Measurements from ENCODE around the gene LAMA5. TPM values are rescaled to one million over a fixed set of nuclear protein-coding genes. Genes with fewer than 3 reads are reported as not detected.

Gene LAMA5
- total RNA-seq, 4 donors from 2014 or later: 14.1 to 131 (median 34.5) TPM

DNA sequence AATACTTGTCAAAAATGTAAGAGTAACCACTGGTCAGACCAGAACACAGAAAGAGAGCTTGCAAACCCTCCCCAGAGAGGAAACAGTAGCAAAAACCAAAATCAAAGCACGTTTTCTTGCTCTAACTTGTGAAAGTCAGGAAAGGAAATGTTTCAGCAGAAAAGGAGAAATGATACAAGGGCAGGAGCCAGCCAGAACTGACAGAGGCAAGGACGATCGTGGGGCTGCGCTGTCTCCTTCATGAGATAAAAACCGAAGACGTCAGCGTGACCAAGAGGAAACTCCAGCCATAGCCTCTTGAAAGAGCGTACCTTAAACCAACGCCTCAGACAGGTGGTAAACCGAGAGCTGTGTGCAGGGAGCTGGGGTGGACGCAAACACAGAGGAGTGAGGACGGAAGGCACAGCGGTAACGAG lies 27.5 kb downstream of the LAMA5 start:
- TF ChIP-seq, protein P1, sequence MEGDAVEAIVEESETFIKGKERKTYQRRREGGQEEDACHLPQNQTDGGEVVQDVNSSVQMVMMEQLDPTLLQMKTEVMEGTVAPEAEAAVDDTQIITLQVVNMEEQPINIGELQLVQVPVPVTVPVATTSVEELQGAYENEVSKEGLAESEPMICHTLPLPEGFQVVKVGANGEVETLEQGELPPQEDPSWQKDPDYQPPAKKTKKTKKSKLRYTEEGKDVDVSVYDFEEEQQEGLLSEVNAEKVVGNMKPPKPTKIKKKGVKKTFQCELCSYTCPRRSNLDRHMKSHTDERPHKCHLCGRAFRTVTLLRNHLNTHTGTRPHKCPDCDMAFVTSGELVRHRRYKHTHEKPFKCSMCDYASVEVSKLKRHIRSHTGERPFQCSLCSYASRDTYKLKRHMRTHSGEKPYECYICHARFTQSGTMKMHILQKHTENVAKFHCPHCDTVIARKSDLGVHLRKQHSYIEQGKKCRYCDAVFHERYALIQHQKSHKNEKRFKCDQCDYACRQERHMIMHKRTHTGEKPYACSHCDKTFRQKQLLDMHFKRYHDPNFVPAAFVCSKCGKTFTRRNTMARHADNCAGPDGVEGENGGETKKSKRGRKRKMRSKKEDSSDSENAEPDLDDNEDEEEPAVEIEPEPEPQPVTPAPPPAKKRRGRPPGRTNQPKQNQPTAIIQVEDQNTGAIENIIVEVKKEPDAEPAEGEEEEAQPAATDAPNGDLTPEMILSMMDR (IDR thresholded peaks at IDR 0.05; ENCODE audit: low read depth): no peak

DNA sequence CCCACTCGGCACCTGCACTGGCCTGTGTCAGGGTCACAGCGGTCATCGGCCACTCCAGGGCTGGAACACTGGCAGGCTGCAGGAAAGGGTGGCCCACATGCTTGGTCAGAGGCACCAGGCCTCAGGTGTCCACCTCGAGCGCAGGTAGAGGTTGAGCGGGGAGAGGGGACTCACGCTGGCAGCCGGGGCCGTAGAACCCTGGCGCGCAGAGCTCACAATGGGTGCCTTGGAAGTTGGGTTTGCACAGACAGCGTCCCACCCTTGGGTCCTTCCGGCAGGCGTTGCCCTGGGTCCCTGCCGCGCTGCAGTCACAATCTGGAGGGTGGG lies 28.9 kb downstream of the LAMA5 start:
- TF ChIP-seq, protein P1 (IDR thresholded peaks at IDR 0.05; ENCODE audit: low read depth): no peak

DNA sequence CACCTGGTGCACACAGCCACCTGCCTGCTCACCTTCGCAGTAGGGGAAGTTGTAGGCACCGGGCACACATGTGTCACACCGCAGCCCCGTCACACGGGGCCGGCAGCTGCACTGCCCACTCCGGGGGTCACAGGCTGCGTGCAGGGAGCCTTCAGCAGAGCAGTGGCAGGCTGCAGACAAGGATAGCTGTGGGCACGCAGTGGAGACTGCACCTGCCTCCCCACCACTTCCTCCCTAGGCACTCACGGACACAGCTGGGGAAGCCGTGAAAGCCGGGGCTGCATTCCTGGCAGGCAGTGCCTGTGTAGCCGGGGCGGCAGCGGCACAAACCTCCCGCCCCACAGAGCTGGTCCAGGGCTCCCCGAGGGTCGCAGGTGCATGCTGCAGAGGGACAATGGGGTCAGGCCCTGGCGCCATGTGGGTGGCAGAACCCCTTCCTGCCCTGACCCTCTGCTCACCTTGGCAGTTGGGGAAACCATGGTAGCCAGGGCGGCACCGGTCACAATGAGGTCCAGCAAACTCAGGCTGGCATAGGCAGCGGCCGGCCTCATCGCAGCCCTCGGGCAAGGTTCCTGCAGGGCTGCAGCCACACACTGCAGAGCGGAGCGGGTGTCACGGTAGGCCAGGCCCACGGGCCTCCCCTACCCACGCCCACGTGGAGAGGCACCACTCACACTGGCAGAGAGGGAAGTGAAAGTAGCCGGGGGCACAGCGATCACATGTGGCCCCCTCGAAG lies 29.4 kb downstream of the LAMA5 start:
- TF ChIP-seq, protein P1 (IDR thresholded peaks at IDR 0.05; ENCODE audit: low read depth): no peak

DNA sequence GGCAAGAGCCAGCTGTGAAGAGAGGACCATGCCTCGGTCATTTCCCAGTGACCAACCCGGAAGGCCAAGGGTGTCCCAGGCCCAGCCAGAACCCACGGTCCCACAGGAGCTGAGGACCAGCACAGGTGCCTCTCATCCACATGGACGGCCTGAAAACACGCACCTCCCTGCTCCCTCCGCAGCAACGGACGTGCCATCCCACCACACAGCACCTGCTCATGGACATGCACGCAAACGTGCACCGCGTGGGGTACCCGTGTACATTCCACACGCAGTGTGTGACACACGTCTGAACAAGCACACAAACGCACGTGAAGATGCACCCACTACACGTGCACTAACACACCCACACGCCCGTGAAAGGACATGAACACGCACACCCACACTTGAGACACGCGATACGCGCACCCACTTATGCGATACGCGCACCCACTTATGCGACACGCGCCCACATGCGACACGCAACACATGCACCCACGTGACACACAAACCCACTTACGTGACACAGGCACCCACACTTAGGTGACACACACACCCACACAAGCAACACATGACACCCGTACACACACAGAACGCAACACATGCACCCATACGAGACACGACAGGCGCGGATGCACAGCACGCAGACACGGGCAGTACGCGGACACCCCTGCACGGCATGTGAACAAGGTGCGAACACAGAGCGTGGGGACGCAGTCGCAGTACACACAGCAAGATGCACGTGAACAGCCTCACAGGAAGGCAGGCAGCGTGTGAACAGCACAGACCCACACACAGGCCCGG lies 30.1 kb downstream of the LAMA5 start:
- TF ChIP-seq, protein P1 (IDR thresholded peaks at IDR 0.05; ENCODE audit: low read depth): no peak

DNA sequence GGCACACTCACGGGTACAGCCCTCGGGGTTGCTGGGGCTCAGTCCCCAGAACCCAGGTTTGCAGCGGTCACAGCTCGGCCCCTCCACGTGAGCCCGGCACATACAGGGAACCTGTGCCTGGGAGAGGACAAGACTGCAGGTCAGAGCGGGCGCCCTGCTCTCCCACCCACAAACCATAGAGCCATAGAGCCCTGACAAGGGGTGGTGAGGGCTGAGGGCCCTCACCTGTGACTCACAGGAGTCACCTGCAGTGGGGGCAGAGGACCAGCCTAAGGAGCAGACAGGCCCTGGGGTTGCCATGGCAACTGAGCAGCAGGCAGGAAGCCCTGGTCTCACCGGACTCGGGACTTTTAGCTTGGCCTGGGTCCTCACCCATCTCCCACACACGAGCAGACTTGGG lies 30.8 kb downstream of the LAMA5 start:
- TF ChIP-seq, protein P1 (IDR thresholded peaks at IDR 0.05; ENCODE audit: low read depth): no peak

DNA sequence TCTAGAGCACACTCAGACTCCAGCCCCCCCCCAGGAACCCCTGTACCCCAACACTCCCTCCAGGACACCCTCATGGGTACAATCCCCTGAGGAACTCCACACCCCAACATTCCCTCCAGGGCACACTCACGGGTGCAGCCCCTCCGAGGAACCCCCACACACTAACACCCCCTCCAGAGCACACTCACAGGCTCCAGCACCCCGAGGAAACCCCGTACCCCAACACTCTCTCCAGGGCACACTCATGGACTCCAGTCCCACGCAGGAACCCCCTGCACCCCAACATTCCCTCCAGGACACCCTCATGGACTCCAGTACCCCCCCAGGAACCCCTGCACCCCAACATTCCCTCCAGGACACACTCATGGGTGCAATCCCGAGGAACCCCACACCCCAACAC lies 31.6 kb downstream of the LAMA5 start:
- TF ChIP-seq, protein P1 (IDR thresholded peaks at IDR 0.05; ENCODE audit: low read depth): no peak

DNA sequence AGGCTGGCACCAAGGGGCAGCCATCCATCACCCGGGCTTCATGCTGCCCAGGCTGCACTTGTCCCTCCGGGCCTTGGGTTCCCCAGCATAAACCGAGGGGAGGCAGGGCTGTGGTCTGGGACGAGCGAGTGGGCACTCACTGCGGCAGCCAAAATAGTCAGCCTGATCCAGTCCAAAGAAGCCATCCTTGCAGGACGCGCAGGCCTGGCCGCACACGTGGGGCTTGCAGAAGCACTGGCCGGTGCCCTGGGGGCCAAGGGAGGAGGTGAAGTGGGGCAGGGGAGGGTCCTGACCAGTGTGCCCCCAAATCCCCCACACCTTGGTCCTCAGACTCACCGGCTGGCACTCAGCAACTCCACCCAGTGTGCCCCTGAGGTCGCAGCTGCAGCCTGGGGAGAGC lies 32.2 kb downstream of the LAMA5 start:
- TF ChIP-seq, protein P1 (IDR thresholded peaks at IDR 0.05; ENCODE audit: low read depth): no peak

Measured in subcutaneous adipose tissue (tissue), 4 donors.